GM19463 (cell line): ENCODE data around the gene SCAF11.

Experiments
- ATAC-seq: cut with Tn5 transposase; IDR thresholded peaks from one replicate; pipeline ENCODE4 v1.9.1; 2021; ENCODE audit warnings: mild to moderate bottlenecking, moderate library complexity; ENCODE audit not compliant: unreplicated experiment

The SCAF11 gene

DNA sequence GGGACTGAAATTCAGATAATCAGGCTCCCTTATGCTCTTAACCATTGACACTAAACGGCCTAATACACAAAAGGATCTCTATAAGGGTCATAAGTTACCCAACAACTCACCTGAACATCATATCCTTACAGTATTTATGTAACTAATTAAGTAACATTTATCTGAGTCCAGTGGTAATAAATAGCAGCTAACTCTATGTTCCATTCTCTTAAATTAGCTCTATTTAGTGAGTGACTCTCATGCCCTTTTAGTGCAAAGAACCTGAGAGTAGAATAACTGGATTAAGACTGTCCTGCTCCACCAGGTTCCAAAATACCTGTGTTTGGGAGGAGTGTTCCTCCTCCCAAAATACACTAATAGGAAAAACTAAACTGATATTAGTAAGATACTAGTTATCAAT lies 9.8 kb downstream of the SCAF11 start:
- ATAC-seq: no peak

DNA sequence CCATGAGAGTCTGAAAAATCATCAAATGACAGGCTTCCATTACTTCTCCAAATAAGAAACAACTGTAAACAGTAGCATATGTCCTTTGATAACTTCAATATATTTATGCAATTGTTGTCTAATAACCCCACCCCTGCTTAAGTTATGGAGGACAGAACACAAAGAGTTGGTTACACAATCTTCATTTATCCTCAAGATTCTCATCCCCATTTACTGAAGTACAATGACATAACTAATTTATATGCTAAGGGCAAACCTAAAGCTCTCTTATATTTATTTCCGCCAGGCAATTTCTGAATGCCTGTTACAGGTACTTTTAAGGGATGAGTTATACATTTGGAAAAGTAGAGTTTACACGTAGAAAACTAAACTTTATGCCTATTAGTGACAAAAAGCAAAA lies 12.3 kb downstream of the SCAF11 start:
- ATAC-seq: no peak

DNA sequence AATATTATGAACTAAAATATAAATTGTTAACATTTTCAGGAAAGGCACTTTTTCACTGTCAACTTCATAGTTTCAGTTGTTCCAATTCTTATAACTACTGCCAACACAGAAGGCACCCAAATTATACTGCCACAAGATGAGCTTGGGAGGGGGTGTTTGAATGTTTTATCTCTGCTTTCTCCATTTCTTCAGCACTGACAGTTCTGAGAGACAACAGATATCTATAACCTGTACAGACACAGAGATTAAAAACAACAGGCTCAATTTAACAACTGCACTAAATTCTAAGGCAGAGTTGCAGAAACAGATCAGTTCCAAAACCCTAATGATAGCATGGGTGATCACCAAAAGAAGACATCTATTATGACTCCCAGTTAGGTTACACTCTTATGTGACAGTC lies 12.8 kb downstream of the SCAF11 start:
- no peak for ATAC-seq

DNA sequence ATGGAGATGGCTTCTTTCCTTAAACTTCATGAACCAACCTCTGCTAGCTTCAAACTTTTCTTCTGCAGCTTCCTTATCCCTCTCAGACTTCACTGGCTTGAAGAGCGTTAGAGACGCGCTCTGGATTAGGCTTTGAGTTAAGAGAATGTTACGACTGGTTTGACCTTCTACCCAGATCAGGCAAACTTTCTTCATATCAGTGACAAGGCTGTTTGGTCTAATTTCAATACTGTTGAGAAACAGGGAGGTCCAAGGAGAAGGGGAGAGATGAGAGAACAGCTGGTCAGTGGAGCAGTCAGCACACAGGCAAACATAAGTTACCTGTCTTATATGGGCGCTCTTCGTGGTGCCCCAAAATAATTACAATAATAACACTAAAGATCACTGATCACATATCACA lies 14.9 kb downstream of the SCAF11 start:
- no peak for ATAC-seq

DNA sequence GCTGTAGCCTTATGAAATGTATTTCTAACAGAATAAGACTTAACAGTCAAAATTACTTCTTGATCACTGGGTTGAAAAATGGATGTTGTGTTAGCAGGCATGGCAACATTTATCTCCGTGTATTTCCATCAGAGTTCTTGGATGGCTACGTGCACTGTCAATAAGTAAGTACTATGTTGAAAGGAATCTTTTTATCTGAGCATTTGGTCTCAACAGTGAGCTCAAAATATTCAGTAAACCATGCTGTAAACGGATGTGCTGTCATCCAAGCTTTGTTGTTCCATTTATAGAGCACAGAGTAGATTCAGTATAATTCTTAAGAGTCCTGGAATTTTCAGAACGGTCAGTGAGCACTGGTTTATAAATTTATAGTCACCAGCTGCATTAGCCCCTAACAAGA lies 15.5 kb downstream of the SCAF11 start:
- no peak for ATAC-seq

DNA sequence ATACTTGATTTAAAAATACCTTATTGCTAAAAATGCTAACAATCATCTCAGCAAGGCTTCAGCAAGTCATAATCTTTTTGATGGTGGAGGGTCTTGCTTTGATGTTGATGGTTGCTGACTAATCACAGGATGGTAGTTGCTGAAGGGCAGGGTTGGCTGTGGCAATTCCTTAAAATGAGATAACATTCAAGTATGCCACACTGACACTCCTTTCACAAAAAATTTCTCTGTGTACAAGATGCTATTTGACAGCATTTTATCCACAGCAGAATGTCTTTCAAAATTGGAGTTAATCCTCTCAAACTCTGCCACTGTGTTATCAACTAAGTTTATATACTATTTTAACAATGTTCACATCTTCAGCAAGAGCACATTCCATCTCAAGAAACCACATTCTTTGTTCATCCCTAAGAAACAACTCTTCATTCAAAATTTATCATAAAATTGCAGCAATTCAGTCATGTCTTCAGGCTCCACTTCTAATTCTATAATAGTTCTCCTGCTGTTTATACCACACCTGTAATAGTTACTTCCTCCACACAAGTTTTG lies 16.1 kb downstream of the SCAF11 start:
- no peak for ATAC-seq

DNA sequence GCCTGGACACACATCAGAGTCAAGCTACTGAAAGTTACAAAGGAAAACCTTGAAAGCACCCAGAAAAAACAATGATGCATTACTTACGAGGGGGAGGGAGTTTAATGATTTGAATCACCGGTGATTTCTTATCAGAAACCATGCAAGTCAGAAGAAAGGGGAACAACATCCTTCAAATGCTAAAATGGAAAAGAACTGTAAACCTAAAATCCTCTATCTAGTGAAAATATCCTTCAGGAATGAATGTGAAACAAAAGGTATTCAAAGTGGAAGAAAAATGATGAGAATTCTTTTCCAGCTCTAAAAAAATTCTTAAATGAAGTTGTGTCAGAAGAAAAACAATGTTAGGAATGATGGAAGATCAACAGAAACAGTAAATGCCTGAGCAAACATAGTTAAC lies 16.8 kb downstream of the SCAF11 start:
- ATAC-seq: no peak

DNA sequence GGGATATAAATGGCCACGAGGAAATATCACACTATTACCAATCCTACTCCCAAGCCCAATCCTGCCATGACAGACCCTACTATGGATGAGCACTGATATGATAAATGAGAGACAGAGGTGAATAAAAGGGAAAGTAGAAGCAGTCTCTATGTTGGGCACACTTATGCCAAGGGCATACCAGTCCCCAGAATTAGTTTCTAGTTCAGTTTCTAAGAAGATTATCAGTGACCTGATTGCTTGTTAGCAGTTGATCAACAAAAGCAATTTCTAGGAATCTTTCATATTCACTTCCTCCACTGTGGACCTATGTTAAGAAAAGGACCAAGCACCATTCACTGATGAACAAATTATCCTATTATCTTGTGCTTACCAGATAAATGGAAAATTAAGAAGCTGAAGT lies 20.0 kb downstream of the SCAF11 start:
- no peak for ATAC-seq

DNA sequence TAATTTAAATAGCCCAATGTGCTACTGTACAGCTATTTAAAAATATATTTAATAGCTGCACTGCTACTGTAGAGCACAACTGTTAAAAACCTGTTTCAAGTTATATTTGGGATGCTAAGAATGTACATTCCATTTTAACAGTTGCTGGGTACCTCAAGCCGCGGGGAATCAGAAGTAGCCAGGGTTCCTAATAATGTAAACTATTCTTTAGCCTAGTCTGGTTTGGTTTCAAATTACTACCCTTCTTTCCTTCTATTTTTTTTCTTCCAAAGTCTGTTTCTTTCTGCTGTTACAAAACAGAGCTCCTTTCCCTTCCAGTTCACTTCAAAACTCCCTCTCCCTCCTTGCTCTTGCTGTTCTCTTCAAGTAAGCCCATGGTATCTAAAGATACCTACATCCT lies 21.3 kb downstream of the SCAF11 start:
- ATAC-seq: no peak

DNA sequence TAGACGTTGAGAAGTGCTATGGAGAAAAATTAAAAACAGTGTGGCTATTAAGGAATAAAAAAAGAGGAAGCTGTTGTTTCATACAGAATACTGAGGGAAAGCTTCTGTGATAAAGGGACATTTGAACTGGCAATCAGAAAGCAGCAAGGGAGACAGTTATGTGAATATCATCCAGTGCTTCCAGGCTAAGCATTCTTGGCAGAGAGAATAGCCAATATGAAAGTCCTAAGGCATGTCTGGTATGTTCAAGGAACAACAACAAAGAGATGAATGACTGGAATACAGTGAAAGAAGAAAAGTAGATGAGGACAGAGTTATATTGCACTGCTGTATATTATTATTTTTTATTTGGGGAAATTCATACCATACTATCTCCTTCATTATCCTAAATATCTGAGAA lies 23.9 kb downstream of the SCAF11 start:
- no peak for ATAC-seq

DNA sequence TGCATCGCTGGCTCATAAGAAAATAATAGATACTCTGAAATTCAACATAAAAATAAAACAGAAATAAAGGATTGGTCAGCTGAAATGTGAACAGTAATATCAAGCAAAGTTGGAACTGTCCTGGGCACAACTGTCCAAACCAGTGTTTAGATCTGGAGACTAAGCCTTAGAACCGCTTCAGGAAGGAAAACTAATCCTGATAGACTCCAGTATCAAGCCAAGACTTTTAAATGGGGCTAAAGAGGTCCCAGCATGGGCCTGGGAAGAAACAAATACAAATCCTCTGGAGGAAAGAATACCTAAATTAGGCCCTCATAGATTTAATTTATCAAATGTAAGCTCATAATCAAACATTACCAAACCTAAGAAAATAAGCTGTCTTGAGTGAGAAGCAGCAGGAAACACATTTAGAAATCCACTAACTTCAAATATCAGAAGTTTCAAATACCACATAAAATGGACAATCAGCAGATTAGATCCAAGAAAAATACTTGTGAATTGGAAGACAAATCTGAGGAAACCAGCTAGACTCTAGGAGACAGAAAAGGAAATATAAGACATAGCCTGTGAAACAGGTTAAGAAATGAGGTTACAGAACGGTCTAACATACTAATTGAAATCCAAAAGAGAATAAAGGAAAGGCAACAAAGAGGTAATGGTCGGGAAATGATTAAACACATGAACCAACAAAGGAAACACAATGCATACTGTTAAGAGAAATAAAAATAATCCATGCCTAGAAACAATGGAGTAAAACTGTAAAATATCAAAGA lies 27.6 kb downstream of the SCAF11 start:
- ATAC-seq: no peak

DNA sequence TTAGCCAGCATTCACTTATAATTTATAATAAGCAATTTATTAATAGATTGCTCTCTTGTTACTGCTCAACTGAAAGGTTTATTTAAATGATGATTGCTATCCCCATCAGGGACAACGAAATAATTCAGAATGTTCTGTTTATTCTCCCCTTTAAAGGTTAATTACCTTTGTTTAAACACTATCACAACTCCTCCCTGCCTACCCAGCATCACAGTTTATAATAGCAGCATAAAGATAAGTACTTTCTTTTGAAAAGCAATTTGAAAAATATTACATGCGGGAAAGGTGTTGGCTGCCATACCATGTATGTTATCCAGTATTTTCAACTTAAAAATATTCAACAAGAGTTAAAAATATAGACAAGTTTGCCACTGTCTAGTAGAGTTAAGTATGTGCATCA lies 30.6 kb downstream of the SCAF11 start:
- no peak for ATAC-seq

DNA sequence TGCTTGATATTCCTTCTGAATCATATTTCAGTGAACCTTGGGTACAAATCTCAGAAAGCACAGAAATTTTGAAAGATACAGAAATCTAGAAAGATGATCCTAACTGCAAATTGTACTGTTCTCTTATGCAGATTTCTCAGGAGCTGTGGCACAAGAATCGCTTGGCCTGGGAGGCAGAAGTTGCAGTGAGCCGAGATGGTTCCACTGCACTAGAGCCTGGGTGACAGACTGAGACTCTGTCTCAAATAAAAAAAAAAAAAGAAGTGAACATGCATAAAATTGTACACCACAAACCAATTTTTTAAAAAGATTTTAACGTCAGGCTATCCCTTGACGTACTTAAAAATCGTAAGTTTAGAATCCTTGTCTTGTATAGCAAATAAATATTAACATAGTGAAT lies 31.3 kb downstream of the SCAF11 start:
- no peak for ATAC-seq

DNA sequence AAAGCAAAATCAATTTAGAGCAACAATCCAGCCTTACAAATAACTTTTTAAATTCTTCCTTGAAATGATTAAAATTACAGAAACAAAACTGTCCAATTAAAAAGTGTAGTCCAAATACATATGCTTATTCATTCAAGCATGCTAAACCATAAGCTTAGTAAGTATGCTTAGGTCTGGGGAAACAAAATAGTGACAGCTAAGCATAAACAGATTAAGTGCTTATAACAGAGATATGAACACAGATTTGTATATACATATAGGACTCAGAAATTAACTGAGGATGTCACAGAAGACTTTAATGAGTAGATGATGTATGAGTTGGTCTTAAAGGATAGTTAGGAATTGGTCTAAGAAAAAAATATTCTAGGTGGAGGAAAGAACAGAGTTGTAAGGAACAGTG lies 41.8 kb downstream of the SCAF11 start:
- ATAC-seq: no peak

DNA sequence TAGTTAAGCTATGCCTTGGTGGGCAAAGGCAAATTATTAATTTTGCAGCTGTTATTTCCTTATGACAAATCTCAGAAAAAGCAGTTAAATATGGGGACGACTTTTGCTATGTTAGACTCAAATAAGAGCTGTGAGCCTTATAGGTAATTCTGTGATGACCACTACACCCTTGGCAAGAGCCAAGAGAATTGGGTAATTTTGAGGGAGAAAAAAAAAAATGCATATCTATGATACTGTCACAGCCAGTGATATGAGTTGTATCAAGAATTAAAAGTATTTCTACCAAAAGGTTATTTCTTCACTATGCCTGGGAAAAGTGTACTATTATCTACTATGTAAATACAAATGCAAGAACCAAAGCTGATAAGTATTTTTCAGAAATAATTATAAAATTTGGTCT lies 43.9 kb downstream of the SCAF11 start:
- no peak for ATAC-seq

DNA sequence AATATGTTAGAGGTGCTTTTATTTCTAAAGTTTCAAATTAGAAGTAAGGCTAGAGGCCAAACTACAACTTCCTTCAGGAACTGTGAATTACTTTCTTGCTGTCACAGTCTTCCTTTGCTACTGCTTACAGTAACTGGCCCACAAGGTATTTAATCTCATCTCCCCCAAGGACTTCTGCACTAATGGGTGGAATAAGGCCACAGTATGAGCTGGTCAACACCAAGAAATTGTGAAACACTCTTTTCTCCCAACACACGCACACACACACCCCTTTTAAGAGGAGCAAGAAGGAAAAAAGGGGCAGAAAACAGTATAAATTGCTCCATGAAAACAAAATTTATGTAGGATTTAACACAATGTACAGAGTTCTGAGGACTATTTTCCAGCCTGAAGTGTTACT lies 45.6 kb downstream of the SCAF11 start:
- ATAC-seq: no peak

DNA sequence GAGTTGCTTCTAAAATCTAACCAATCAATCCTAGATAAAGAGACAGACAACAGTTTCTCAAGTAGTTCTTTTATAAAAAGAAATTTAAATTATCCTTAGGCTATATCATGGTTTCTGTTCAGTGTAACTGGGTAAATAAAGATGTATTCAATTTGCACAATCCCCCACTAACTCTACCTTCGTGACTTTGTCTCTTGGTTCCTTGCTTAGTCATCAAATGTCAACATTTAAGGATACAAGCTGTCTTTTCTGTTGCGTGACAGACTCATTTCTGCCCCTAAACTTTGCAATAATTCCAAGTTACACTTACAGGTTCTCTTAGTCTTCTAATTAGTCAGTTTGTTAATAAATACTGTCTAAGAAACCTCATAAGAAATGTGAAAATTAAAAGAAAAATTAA lies 50.6 kb downstream of the SCAF11 start:
- ATAC-seq: no peak

DNA sequence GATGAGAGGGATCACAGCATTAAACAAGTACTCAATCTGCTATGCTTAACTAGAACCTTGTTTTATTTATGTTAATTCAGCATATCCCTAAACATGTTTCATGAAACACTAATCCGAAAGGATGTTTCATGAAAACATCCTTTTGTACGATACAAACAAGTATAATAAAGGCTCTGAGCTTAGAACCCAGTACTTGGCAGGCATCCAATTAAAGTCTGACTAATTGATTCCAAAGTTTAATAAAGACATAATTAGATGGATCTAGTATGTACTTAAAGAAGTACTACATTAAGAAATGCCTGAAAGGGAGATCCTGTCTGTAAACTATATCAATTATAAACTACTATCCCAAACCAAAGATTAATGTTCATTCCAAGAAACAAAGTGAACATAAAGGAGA lies 51.8 kb downstream of the SCAF11 start:
- no peak for ATAC-seq

DNA sequence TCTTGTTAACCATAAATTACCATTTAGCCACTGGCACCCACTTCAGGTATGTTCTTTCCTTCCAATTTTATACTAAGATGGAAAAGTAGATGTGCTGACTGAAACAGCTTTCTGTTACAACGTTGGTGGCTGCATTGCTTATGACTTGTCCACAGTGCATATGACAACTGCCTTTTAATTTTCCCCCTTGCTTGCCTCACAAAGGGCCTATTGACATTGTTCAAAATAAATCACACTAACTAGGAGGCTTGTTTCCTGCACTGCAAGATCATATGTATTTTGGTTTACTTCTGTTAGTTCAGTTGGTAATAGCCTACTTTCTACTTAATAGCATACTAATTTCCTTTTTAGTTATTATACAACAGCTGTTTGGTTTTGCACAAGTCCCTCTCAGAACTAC lies 55.4 kb downstream of the SCAF11 start:
- no peak for ATAC-seq

DNA sequence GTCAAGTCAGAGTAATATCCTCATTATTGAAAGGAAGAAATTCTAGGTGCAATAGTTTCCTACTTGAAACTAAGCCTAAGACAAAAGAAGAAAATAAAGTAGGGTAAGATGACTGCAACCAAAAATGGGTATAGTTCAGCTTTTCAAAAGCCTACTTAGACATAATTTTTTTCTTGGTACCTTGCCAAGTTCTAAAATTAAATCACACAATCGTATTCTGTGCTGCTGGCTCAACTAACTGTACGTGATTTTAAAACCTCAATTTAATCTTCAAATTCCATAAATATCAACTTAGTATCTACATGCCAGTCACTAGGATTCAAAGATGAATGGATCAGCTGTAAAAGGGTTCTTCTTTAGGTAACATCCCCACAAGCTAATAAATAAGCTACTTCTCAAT lies 56.9 kb downstream of the SCAF11 start:
- ATAC-seq: no peak

DNA sequence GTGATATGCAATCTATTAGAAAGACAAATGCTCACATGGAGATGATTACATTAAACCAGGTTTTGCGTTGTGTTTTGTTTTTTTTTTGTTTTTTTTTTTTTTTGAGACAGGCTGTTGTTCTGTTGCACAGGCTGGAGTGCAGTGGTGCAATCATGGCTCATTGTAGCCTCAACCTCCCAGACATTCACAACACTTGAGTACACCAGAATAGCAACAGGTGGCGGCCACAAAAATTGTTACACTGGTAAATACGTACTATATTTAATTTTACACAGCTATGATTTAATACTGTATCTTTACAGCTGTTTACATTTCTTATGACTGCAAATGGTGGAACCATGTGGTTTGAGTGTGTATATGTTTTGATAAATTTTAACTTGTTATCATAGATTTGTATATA lies 60.0 kb downstream of the SCAF11 start:
- no peak for ATAC-seq

DNA sequence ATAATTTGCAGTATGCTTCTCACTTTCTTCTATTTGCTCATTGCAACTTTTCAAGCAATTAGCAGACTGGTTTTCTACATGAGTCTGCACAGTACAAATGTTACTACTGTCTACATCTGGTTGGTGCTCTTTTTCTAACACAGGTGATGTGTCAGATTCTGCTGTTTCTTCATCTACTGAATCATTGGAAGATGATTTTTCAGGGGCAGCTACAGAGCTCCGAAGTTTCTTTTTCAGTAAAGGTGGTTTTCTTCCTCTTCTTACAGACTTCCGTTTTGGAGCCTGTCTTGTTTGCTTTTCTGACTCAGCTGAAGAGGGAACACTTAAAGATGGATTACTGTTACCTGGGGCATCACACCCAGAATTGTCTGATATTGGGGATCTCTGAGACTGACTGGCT lies 62.1 kb downstream of the SCAF11 start:
- ATAC-seq: no peak

DNA sequence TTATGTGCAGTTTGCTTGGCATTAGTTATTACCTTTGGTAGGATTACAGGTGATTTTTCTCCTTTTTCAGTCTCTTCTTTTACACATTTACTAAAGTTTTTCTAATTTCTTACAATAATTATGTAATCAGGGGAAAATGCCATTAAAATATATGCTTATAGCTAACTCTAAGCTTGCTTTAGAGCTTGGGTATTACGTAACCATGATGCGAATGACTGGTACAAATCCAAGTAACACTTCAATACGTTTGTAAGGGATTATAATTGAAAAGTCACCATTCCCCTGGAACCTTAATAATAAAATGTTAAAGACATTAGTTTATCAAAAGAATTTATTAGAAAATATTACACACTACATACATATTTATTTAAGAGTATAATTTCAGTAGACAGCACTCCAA lies 71.6 kb downstream of the SCAF11 start:
- ATAC-seq: no peak
